K562 (cell line): ENCODE results near the gene DYNC2I2. TPM values are rescaled to one million over a fixed set of nuclear protein-coding genes. Genes with fewer than 3 reads are reported as not detected.

ENCODE experiments used
- BRCA1 ChIP-seq, 2 experiments: fragments of 450-650 bp in 1 of 2; sonication (generic) in 1 of 2; formaldehyde crosslinking in 1 of 2; IDR thresholded peaks; 2 replicates each; pipeline versions ENCODE4 v1.5.0 to v1.6.1; 2017 to 2020; ENCODE audit warnings: mild to moderate bottlenecking in 1 of 2, missing genetic modification reagents in 1 of 2
- CBX1 ChIP-seq: sonication (generic); IDR thresholded peaks from 2 replicates; pipeline ENCODE4 v1.6.1; 2016; ENCODE audit warnings: antibody characterized with exemption, low read depth, mild to moderate bottlenecking
- CCNT2 ChIP-seq: IDR thresholded peaks from 2 replicates; pipeline ENCODE4 v1.6.1; 2011; ENCODE audit warnings: borderline replicate concordance, low read depth, mild to moderate bottlenecking, moderate library complexity, mixed read lengths, low read length; ENCODE audit not compliant: insufficient read length; ENCODE audit errors: extremely low read depth
- FOXO4 ChIP-seq: fragments of 450-650 bp; formaldehyde crosslinking; IDR thresholded peaks from 2 replicates; pipeline ENCODE4 v1.4.0; 2020; ENCODE audit warnings: mild to moderate bottlenecking, moderate library complexity
- KDM1A ChIP-seq, 2 experiments: fragments of 450-650 bp; IDR thresholded peaks; 2 replicates each; pipeline ENCODE4 v1.6.1; 2016; ENCODE audit warnings: mild to moderate bottlenecking in 2 of 2
- KDM5B ChIP-seq: fragments of 200-600 bp; sonication (generic); IDR thresholded peaks from 2 replicates; pipeline ENCODE4 v1.6.1; 2012; ENCODE audit warnings: low read depth, mild to moderate bottlenecking, moderate library complexity, low read length, control low read depth, inconsistent platforms; ENCODE audit not compliant: insufficient replicate concordance
- LCOR ChIP-seq: sonication (generic); formaldehyde crosslinking; IDR thresholded peaks from 2 replicates; pipeline ENCODE4 v1.8.0; 2022; ENCODE audit warnings: mild to moderate bottlenecking, missing genetic modification reagents
- MCM7 ChIP-seq, 2 experiments: fragments of 450-650 bp; IDR thresholded peaks; 2 replicates each; pipeline ENCODE4 v1.6.1; 2016 to 2018
- NCOA1 ChIP-seq: fragments of 450-650 bp; IDR thresholded peaks from 2 replicates; pipeline ENCODE4 v1.6.1; 2016; ENCODE audit warnings: low read depth
- POLR2AphosphoS2 ChIP-seq: IDR thresholded peaks from 2 replicates; pipeline ENCODE4 v1.6.1; 2012; ENCODE audit warnings: low read length, improper control_type of control experiment
- POLR2AphosphoS5 ChIP-seq: IDR thresholded peaks from 2 replicates; pipeline ENCODE4 v1.6.1; 2011; ENCODE audit warnings: mild to moderate bottlenecking, low read depth, low read length, moderate library complexity; ENCODE audit not compliant: control insufficient read depth, insufficient read depth
- RBFOX2 ChIP-seq: fragments of 200-400 bp; formaldehyde crosslinking; IDR thresholded peaks from 2 replicates; pipeline ENCODE4 v1.6.1; 2017; ENCODE audit warnings: low read depth, mild to moderate bottlenecking, low read length, moderate library complexity
- TEAD4 ChIP-seq, 2 experiments: sonication (generic) in 1 of 2; formaldehyde crosslinking in 1 of 2; IDR thresholded peaks; 2 replicates each; pipeline versions ENCODE4 v1.6.1 to v1.8.0; 2012 to 2022; ENCODE audit warnings: borderline replicate concordance in 1 of 2, inconsistent platforms in 1 of 2, low read length in 1 of 2, mild to moderate bottlenecking in 1 of 2, missing genetic modification reagents in 1 of 2
- ZBTB17 ChIP-seq: fragments of 450-650 bp; formaldehyde crosslinking; IDR thresholded peaks from 2 replicates; pipeline ENCODE4 v1.4.0; 2020; ENCODE audit warnings: mild to moderate bottlenecking
- ZC3H4 ChIP-seq: sonication (generic); formaldehyde crosslinking; IDR thresholded peaks from 2 replicates; pipeline ENCODE4 v1.9.0; 2021; ENCODE audit warnings: missing genetic modification reagents, borderline replicate concordance
- ZNF263 ChIP-seq: sonication (generic); formaldehyde crosslinking; IDR thresholded peaks from 2 replicates; pipeline ENCODE4 v1.8.0; 2022; ENCODE audit warnings: mild to moderate bottlenecking, missing genetic modification reagents, borderline replicate concordance
- ZNF408 ChIP-seq: fragments of 250-450 bp; sonication (Bioruptor Pico); IDR thresholded peaks from 2 replicates; pipeline ENCODE4 v1.4.0; 2020; ENCODE audit warnings: low read depth, mild to moderate bottlenecking, moderate library complexity
- ZNF431 ChIP-seq: sonication (generic); formaldehyde crosslinking; IDR thresholded peaks from 2 replicates; pipeline ENCODE4 v1.8.0; 2022; ENCODE audit warnings: mild to moderate bottlenecking, missing genetic modification reagents
- ZNF507 ChIP-seq: conservative IDR thresholded peaks from 2 replicates; pipeline ENCODE4 v1.6.1; 2017; ENCODE audit warnings: missing genetic modification characterization, missing compliant biosample characterization
- ZNF586 ChIP-seq: fragments of 450-650 bp; formaldehyde crosslinking; conservative IDR thresholded peaks from 2 replicates; pipeline ENCODE4 v1.4.0; 2020; ENCODE audit warnings: mild to moderate bottlenecking, moderate library complexity
- polyA plus RNA-seq, 8 experiments: library from polyadenylated mRNA; depleted of rRNA in 4 of 8; stranded (reverse) in 5 of 8; unstranded in 3 of 8; fragments of >200 nt; fragmentation: Nextera tagmentation in 2 of 8; fragmentation: Illumina TruSeq in 1 of 8; extraction: Ambion mirVana in 2 of 8; extraction: Trizol in 1 of 8; gene quantifications; 2 replicates each; pipeline versions ENCODE4 v1.2.1 to v1.2.3, GENCODE V29; 2011 to 2014; ENCODE audit warnings: inconsistent platforms in 1 of 8, missing spikeins in 1 of 8
- total RNA-seq, 7 experiments: library from RNA; depleted of rRNA in 6 of 7; stranded (reverse); fragments of >200 nt in 6 of 7; fragmentation: Illumina TruSeq in 2 of 7; extraction: Trizol in 2 of 7; gene quantifications; 2 replicates each; pipeline versions ENCODE4 v1.2.1 to v1.2.3, GENCODE V29; 2011 to 2021; ENCODE audit warnings: low replicate concordance in 1 of 7
- TF ChIP-seq, protein P1 (sequence below): sonication (generic); formaldehyde crosslinking; IDR thresholded peaks from 2 replicates; pipeline ENCODE4 v1.9.0; 2022; ENCODE audit warnings: mild to moderate bottlenecking, missing genetic modification reagents
- TF ChIP-seq, protein P2 (sequence below): fragments of 250-450 bp; sonication (Bioruptor Pico); IDR thresholded peaks from 2 replicates; pipeline ENCODE4 v1.4.0; 2020; ENCODE audit warnings: mild to moderate bottlenecking, moderate library complexity

DYNC2I2 gene
- total and polyA plus RNA-seq, 9 of the 15 experiments (the other 6 are each of a cell fraction or from before 2014, with no cell fraction given) = 1.5 to 249 (median 70.0) TPM

GRCh38 chr9:128689820-128690683, 33.4 kb upstream of the DYNC2I2 start (continued):
- TF ChIP-seq TEAD4 (IDR thresholded peaks at IDR 0.05; ENCODE audit: low read length) (0 out of 2 replicates have a peak, but pooled peaks have one; percentile 18), TEAD4 (CRISPR knock-in tag; IDR thresholded peaks at IDR 0.05; ENCODE audit: borderline replicate concordance) (no peak), POLR2AphosphoS5 (no peak; the same call in 1 of the 2 replicates), NCOA1 (no peak), ZNF431 (CRISPR knock-in tag) (peak; percentile 68; the same call in 1 of the 2 replicates), ZNF408 (no peak), ZC3H4 (CRISPR knock-in tag) (0 out of 2 replicates have a peak, but pooled peaks have one; percentile 61), ZNF263 (CRISPR knock-in tag) (0 out of 2 replicates have a peak, but pooled peaks have one; percentile 42), ZNF586 (CRISPR knock-in tag) (no peak), FOXO4 (CRISPR knock-in tag) (no peak), LCOR (CRISPR knock-in tag) (peak; percentile 61; the same call in 1 of the 2 replicates), MCM7 (IDR thresholded peaks at IDR 0.05) (no peak), KDM1A (IDR thresholded peaks at IDR 0.05) (no peak), CCNT2 (peak; percentile 55), BRCA1 (IDR thresholded peaks at IDR 0.05) (no peak), BRCA1 (CRISPR knock-in tag; IDR thresholded peaks at IDR 0.05) (0 out of 2 replicates have a peak, but pooled peaks have one; percentile 80), ZBTB17 (CRISPR knock-in tag) (peak; percentile 50; the same call in 1 of the 2 replicates), CBX1 (0 out of 2 replicates have a peak, but pooled peaks have one; percentile 13), KDM5B (peak; percentile 55), ZNF507 (tag) (no peak), POLR2AphosphoS2 (peak; percentile 84), RBFOX2 (peak; percentile 84)
- TF ChIP-seq, protein P1, sequence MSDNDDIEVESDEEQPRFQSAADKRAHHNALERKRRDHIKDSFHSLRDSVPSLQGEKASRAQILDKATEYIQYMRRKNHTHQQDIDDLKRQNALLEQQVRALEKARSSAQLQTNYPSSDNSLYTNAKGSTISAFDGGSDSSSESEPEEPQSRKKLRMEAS = peak; percentile 75
- TF ChIP-seq, protein P2, sequence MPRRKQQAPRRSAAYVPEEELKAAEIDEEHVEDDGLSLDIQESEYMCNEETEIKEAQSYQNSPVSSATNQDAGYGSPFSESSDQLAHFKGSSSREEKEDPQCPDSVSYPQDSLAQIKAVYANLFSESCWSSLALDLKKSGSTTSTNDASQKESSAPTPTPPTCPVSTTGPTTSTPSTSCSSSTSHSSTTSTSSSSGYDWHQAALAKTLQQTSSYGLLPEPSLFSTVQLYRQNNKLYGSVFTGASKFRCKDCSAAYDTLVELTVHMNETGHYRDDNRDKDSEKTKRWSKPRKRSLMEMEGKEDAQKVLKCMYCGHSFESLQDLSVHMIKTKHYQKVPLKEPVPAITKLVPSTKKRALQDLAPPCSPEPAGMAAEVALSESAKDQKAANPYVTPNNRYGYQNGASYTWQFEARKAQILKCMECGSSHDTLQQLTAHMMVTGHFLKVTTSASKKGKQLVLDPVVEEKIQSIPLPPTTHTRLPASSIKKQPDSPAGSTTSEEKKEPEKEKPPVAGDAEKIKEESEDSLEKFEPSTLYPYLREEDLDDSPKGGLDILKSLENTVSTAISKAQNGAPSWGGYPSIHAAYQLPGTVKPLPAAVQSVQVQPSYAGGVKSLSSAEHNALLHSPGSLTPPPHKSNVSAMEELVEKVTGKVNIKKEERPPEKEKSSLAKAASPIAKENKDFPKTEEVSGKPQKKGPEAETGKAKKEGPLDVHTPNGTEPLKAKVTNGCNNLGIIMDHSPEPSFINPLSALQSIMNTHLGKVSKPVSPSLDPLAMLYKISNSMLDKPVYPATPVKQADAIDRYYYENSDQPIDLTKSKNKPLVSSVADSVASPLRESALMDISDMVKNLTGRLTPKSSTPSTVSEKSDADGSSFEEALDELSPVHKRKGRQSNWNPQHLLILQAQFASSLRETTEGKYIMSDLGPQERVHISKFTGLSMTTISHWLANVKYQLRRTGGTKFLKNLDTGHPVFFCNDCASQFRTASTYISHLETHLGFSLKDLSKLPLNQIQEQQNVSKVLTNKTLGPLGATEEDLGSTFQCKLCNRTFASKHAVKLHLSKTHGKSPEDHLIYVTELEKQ (CRISPR knock-in tag) = no peak
